Neural progenitor cell (in vitro differentiated cells): ENCODE results near the gene AKAP8L. TPM values are rescaled to one million over a fixed set of nuclear protein-coding genes. Genes with fewer than 3 reads are reported as not detected.

Experiments
- DNase-seq: peaks from one replicate; pipeline ENCODE4 v3.0.0-alpha.2; 2016; ENCODE audit warnings: low spot score
- H2AFZ ChIP-seq: fragments of 200-600 bp; sonication (generic); replicated peaks from 2 replicates; pipeline ENCODE4 v1.6.1; 2016; ENCODE audit warnings: antibody characterized with exemption
- H3F3A ChIP-seq: fragments of 200-600 bp; sonication (generic); 2 replicates; pipeline ENCODE4 v1.6.1; 2016; ENCODE audit warnings: antibody characterized with exemption, low read depth
- H3K27ac ChIP-seq: fragments of 200-600 bp; sonication (generic); 2 replicates; pipeline ENCODE4 v1.5.1; 2016; ENCODE audit warnings: mild to moderate bottlenecking
- H3K27me3 ChIP-seq: fragments of 200-600 bp; sonication (generic); 2 replicates; pipeline ENCODE4 v1.6.1; 2016; ENCODE audit warnings: mild to moderate bottlenecking, moderate library complexity
- H3K36me3 ChIP-seq: fragments of 200-600 bp; sonication (generic); 2 replicates; pipeline ENCODE4 v1.5.1; 2016
- H3K4me1 ChIP-seq: fragments of 200-600 bp; sonication (generic); 2 replicates; pipeline ENCODE4 v1.6.1; 2016; ENCODE audit warnings: mixed run types
- H3K4me2 ChIP-seq: fragments of 200-600 bp; sonication (generic); 2 replicates; pipeline ENCODE4 v1.6.1; 2016
- H3K4me3 ChIP-seq: fragments of 200-600 bp; sonication (generic); 2 replicates; pipeline ENCODE4 v1.5.1; 2016
- H3K79me2 ChIP-seq: fragments of 200-600 bp; sonication (generic); 2 replicates; pipeline ENCODE4 v1.6.1; 2016; ENCODE audit warnings: low read depth
- H3K9ac ChIP-seq: fragments of 200-600 bp; sonication (generic); 2 replicates; pipeline ENCODE4 v1.6.1; 2016
- H3K9me3 ChIP-seq: fragments of 200-600 bp; sonication (generic); 2 replicates; pipeline ENCODE4 v1.5.1; 2016; ENCODE audit warnings: low read depth
- H4K20me1 ChIP-seq: fragments of 200-600 bp; sonication (generic); 2 replicates; pipeline ENCODE4 v1.6.1; 2016; ENCODE audit warnings: low read depth
- H3K27ac Mint-ChIP-seq: 3 replicates; pipeline ENCODE4 v1.8.0; 2021; ENCODE audit warnings: mixed read lengths
- H3K27me3 Mint-ChIP-seq: 2 replicates; pipeline ENCODE4 v1.8.0; 2022; ENCODE audit warnings: low read depth, mild to moderate bottlenecking, inconsistent platforms, moderate library complexity, mixed read lengths; ENCODE audit not compliant: insufficient read depth
- H3K36me3 Mint-ChIP-seq: 3 replicates; pipeline ENCODE4 v1.8.0; 2021; ENCODE audit warnings: mixed read lengths
- H3K4me1 Mint-ChIP-seq: 3 replicates; pipeline ENCODE4 v1.8.0; 2021; ENCODE audit warnings: mixed read lengths
- H3K4me3 Mint-ChIP-seq: 3 replicates; pipeline ENCODE4 v1.8.0; 2021; ENCODE audit warnings: mild to moderate bottlenecking, moderate library complexity, mixed read lengths
- H3K9me3 Mint-ChIP-seq: 3 replicates; pipeline ENCODE4 v1.8.0; 2020; ENCODE audit warnings: mixed read lengths
- CTCF ChIP-seq: fragments of 200-600 bp; sonication (generic); IDR thresholded peaks from 2 replicates; pipeline ENCODE4 v1.5.1; 2017; ENCODE audit warnings: antibody characterized with exemption, mild to moderate bottlenecking
- EZH2 ChIP-seq: fragments of 200-600 bp; sonication (generic); IDR thresholded peaks from 2 replicates; pipeline ENCODE4 v1.6.1; 2017; ENCODE audit warnings: antibody characterized with exemption, mild to moderate bottlenecking, moderate library complexity
- EZH2phosphoT487 ChIP-seq: fragments of 200-600 bp; sonication (generic); IDR thresholded peaks from 2 replicates; pipeline ENCODE4 v1.6.1; 2017; ENCODE audit warnings: antibody characterized with exemption
- total RNA-seq: library from RNA; depleted of rRNA; stranded (reverse); fragments of >200 nt; gene quantifications from 2 replicates; pipeline ENCODE4 v1.2.3, GENCODE V29; 2015; ENCODE audit warnings: low replicate concordance

AKAP8L gene
- total RNA-seq, 1 donor from 2014 or later, result 131 TPM

GRCh38 chr19:15443838-15444237 lies 25.1 kb upstream of the AKAP8L start:
- DNase-seq, result no peak
- Mint-ChIP-seq H3K27me3 (peaks cover 12% of the 10 kb centered on the region), H3K4me1 (peaks cover 5% of the 10 kb centered on the region), H3K9me3 (no peaks in the 10 kb centered on the region), H3K4me3 (peak overlapping the region; percentile 57), H3K27ac (no peak overlapping the region), H3K36me3 (no peaks in the 10 kb centered on the region)
- Histone ChIP-seq H3K27ac (no peak overlapping the region), H3K36me3 (no peaks in the 10 kb centered on the region), H3K27me3 (no peaks in the 10 kb centered on the region), H3K4me1 (peaks cover 4% of the 10 kb centered on the region), H3K9me3 (no peaks in the 10 kb centered on the region), H3K9ac (no peak overlapping the region), H3F3A (peaks cover 7% of the 10 kb centered on the region), H3K4me3 (no peak overlapping the region), H3K4me2 (no peak overlapping the region), H4K20me1 (no peaks in the 10 kb centered on the region), H3K79me2 (no peaks in the 10 kb centered on the region), H2AFZ (no peak overlapping the region)
- TF ChIP-seq EZH2phosphoT487 (no peak), CTCF (no peak), EZH2 (no peak)

- Mint-ChIP-seq H3K27me3 (peaks cover 9% of the 10 kb centered on the region), H3K4me1 (peaks cover under 1% of the 10 kb centered on the region), H3K36me3 (no peaks in the 10 kb centered on the region), H3K27ac (no peak overlapping the region), H3K4me3 (no peak overlapping the region), H3K9me3 (no peaks in the 10 kb centered on the region)
- Histone ChIP-seq H2AFZ (no peak overlapping the region), H3F3A (peaks cover 2% of the 10 kb centered on the region), H3K4me1 (no peaks in the 10 kb centered on the region), H3K36me3 (no peaks in the 10 kb centered on the region), H3K9ac (no peak overlapping the region), H3K27me3 (no peaks in the 10 kb centered on the region), H4K20me1 (no peaks in the 10 kb centered on the region), H3K4me3 (no peak overlapping the region), H3K27ac (no peak overlapping the region), H3K4me2 (no peak overlapping the region), H3K79me2 (no peaks in the 10 kb centered on the region), H3K9me3 (no peaks in the 10 kb centered on the region)
- no peak for TF ChIP-seq EZH2
- no peak for TF ChIP-seq CTCF
- TF ChIP-seq EZH2phosphoT487, result no peak
- no peak for DNase-seq
Measured at GRCh38 chr19:15443325-15443724, 24.5 kb upstream of the AKAP8L start.

- TF ChIP-seq EZH2, result no peak
- Histone ChIP-seq H3K27me3 (no peaks in the 10 kb centered on the region), H3K4me2 (no peak overlapping the region), H3K79me2 (no peaks in the 10 kb centered on the region), H3K4me3 (no peak overlapping the region), H3F3A (no peaks in the 10 kb centered on the region), H3K27ac (no peak overlapping the region), H3K4me1 (no peaks in the 10 kb centered on the region), H3K9me3 (no peaks in the 10 kb centered on the region), H2AFZ (no peak overlapping the region), H3K9ac (no peak overlapping the region), H3K36me3 (no peaks in the 10 kb centered on the region), H4K20me1 (no peaks in the 10 kb centered on the region)
- peaks cover 8% of the 10 kb centered on the region for H3K27me3 Mint-ChIP-seq
- no peak overlapping the region for H3K4me3 Mint-ChIP-seq
- no peaks in the 10 kb centered on the region for H3K36me3 Mint-ChIP-seq
- H3K27ac Mint-ChIP-seq, result no peak overlapping the region
- DNase-seq, result no peak
- no peaks in the 10 kb centered on the region for H3K4me1 Mint-ChIP-seq
- no peaks in the 10 kb centered on the region for H3K9me3 Mint-ChIP-seq
Measured at GRCh38 chr19:15442142-15442920, 23.5 kb upstream of the AKAP8L start.

GRCh38 chr19:15441317-15441716 lies 22.5 kb upstream of the AKAP8L start:
- Mint-ChIP-seq H3K27me3 (peaks cover 7% of the 10 kb centered on the region), H3K9me3 (no peaks in the 10 kb centered on the region), H3K4me3 (no peak overlapping the region), H3K27ac (no peak overlapping the region), H3K4me1 (no peaks in the 10 kb centered on the region), H3K36me3 (no peaks in the 10 kb centered on the region)
- no peak overlapping the region for H3K9ac ChIP-seq
- H3K4me2 ChIP-seq, result no peak overlapping the region
- no peaks in the 10 kb centered on the region for H4K20me1 ChIP-seq
- DNase-seq, result no peak
- H3K4me3 ChIP-seq, result no peak overlapping the region
- no peak overlapping the region for H2AFZ ChIP-seq
- H3K9me3 ChIP-seq, result no peaks in the 10 kb centered on the region
- no peaks in the 10 kb centered on the region for H3K79me2 ChIP-seq
- TF ChIP-seq CTCF (no peak), EZH2 (no peak), EZH2phosphoT487 (no peak)
- H3K36me3 ChIP-seq, result no peaks in the 10 kb centered on the region
- H3K27me3 ChIP-seq, result no peaks in the 10 kb centered on the region
- H3F3A ChIP-seq, result no peaks in the 10 kb centered on the region
- H3K4me1 ChIP-seq, result no peaks in the 10 kb centered on the region
- no peak overlapping the region for H3K27ac ChIP-seq
